Tibial nerve (tissue), 4 donors: ENCODE results near the gene ENDOU. TPM values are rescaled to one million over a fixed set of nuclear protein-coding genes. Genes with fewer than 3 reads are reported as not detected.

ENCODE experiments used
- DNase-seq, 2 donors: peaks; one replicate each; pipeline ENCODE4 v3.0.0-alpha.2; 2019; ENCODE audit warnings: low spot score in 2 of 2
- H3K27ac ChIP-seq, 4 donors: fragments of 200-600 bp; sonication (generic) in 3 of 4; one replicate each; pipeline ENCODE4 v1.5.1; 2017 to 2019; ENCODE audit warnings: mild to moderate bottlenecking in 1 of 4
- H3K27me3 ChIP-seq, 2 donors: fragments of 200-600 bp; sonication (generic) in 1 of 2; one replicate each; pipeline versions ENCODE4 v1.5.1 to v1.6.0; 2017 to 2019
- H3K36me3 ChIP-seq, 3 donors: fragments of 200-600 bp; sonication (generic); one replicate each; pipeline ENCODE4 v1.5.1; 2018 to 2019
- H3K4me1 ChIP-seq, 4 donors: fragments of 200-600 bp; sonication (generic) in 3 of 4; one replicate each; pipeline ENCODE4 v1.5.1; 2017 to 2019
- H3K4me3 ChIP-seq, 4 donors: fragments of 200-600 bp; sonication (generic) in 3 of 4; one replicate each; pipeline ENCODE4 v1.5.1; 2017 to 2019; ENCODE audit warnings: mild to moderate bottlenecking in 1 of 4, moderate library complexity in 1 of 4
- H3K9me3 ChIP-seq, 4 donors: fragments of 200-600 bp; sonication (generic) in 3 of 4; one replicate each; pipeline ENCODE4 v1.5.1; 2017 to 2019
- CTCF ChIP-seq, 5 experiments: fragments of 200-600 bp in 3 of 5; fragments of 450-650 bp in 2 of 5; sonication (generic) in 3 of 5; IDR thresholded peaks; one replicate each; pipeline ENCODE4 v1.5.1; 2016 to 2019; ENCODE audit warnings: antibody characterized with exemption in 5 of 5, mild to moderate bottlenecking in 3 of 5, moderate library complexity in 2 of 5
- EP300 ChIP-seq, 2 donors: sonication (generic); formaldehyde crosslinking; IDR thresholded peaks; one replicate each; pipeline ENCODE4 v1.6.1; 2017; ENCODE audit warnings: antibody characterized with exemption in 2 of 2, mild to moderate bottlenecking in 1 of 2
- POLR2A ChIP-seq, 2 donors: fragments of 450-650 bp; IDR thresholded peaks; one replicate each; pipeline ENCODE4 v1.6.1; 2017; ENCODE audit warnings: antibody characterized with exemption in 2 of 2, mild to moderate bottlenecking in 2 of 2, moderate library complexity in 2 of 2
- WGBS, 2 donors: methylation state at CpG; one replicate each; pipeline ENCODE4 v1.1.5; 2018; 5-methylcytosine and 5-hydroxymethylcytosine counted together
- total RNA-seq, 4 donors: library from RNA; depleted of rRNA; stranded (reverse); fragments of >200 nt; gene quantifications; one replicate each; pipeline ENCODE4 v1.1.0, GENCODE V29; 2016

Gene ENDOU
- total RNA-seq, 4 donors from 2014 or later = 0.30 to 1.2 (median 0.42) TPM; not detected in 1

GRCh38 chr12:47741340-47741703 lies 16.0 kb upstream of the ENDOU start:
- H3K27ac ChIP-seq = peak overlapping the region in 3 of 4 donors; percentile 66 to 86 (median 71)
- H3K27me3 ChIP-seq = no peaks in the 10 kb centered on the region
- no peak overlapping the region for H3K4me3 ChIP-seq
- TF ChIP-seq CTCF (IDR thresholded peaks at IDR 0.05) = no peak
- peak in 1 of 2 donors; percentile 52 for TF ChIP-seq EP300 (IDR thresholded peaks at IDR 0.05)
- H3K36me3 ChIP-seq = no peaks in the 10 kb centered on the region
- H3K9me3 ChIP-seq = no peaks in the 10 kb centered on the region
- WGBS, 2 donors = 18 to 47% methylated on average over 4 of the region's 4 CpGs
- H3K4me1 ChIP-seq = peaks cover 5 to 56% (median 38%) of the 10 kb centered on the region in 4 donors
- peak; percentile 74 to 76 for DNase-seq

GRCh38 chr12:47740606-47741339 lies 15.5 kb upstream of the ENDOU start:
- no peaks in the 10 kb centered on the region for H3K9me3 ChIP-seq
- DNase-seq = no peak
- H3K27me3 ChIP-seq = no peaks in the 10 kb centered on the region
- H3K27ac ChIP-seq = peak overlapping the region in 3 of 4 donors; percentile 66 to 86 (median 71)
- no peaks in the 10 kb centered on the region for H3K36me3 ChIP-seq
- no peak overlapping the region for H3K4me3 ChIP-seq
- no peak for TF ChIP-seq POLR2A (IDR thresholded peaks at IDR 0.05)
- no peak for TF ChIP-seq EP300 (IDR thresholded peaks at IDR 0.05)
- TF ChIP-seq CTCF (IDR thresholded peaks at IDR 0.05) = no peak
- WGBS, 2 donors = 66 to 70% methylated on average over 13 to 19 of the region's 21 CpGs
- peaks cover 10 to 62% (median 44%) of the 10 kb centered on the region in 4 donors for H3K4me1 ChIP-seq

- TF ChIP-seq POLR2A (IDR thresholded peaks at IDR 0.05) = no peak
- TF ChIP-seq CTCF (IDR thresholded peaks at IDR 0.05) = no peak
- no peak for TF ChIP-seq EP300 (IDR thresholded peaks at IDR 0.05)
- WGBS, 2 donors = 68% methylated on average over 12 of the region's 12 CpGs
These were observed 14.7 kb upstream of the ENDOU start for GRCh38 chr12:47739979-47740378.

GRCh38 chr12:47739297-47739696 lies 14.0 kb upstream of the ENDOU start:
- Histone ChIP-seq H3K27me3 (no peaks in the 10 kb centered on the region), H3K36me3 (no peaks in the 10 kb centered on the region), H3K9me3 (no peaks in the 10 kb centered on the region), H3K4me1 (peaks cover 11 to 76% (median 55%) of the 10 kb centered on the region in 4 donors), H3K27ac (peak overlapping the region in 3 of 4 donors; percentile 71 to 90 (median 86)), H3K4me3 (no peak overlapping the region)
- no peak for DNase-seq
- WGBS, 2 donors = 89 to 92% methylated on average over 3 of the region's 3 CpGs
- TF ChIP-seq EP300 (IDR thresholded peaks at IDR 0.05) (no peak), CTCF (IDR thresholded peaks at IDR 0.05) (no peak), POLR2A (IDR thresholded peaks at IDR 0.05) (no peak)

More at GRCh38 chr12:47739979-47740378, 14.7 kb upstream of the ENDOU start:
- no peak for DNase-seq
- Histone ChIP-seq H3K4me3 (no peak overlapping the region), H3K9me3 (no peaks in the 10 kb centered on the region), H3K27ac (peak overlapping the region in 3 of 4 donors; percentile 66 to 86 (median 71)), H3K4me1 (peaks cover 11 to 70% (median 51%) of the 10 kb centered on the region in 4 donors), H3K36me3 (no peaks in the 10 kb centered on the region), H3K27me3 (no peaks in the 10 kb centered on the region)

- 73 to 84% methylated on average over 12 to 17 of the region's 17 CpGs for WGBS, 2 donors
- DNase-seq = no peak
These were observed 12.8 kb upstream of the ENDOU start for GRCh38 chr12:47737936-47738594.

More at GRCh38 chr12:47737936-47738594, 12.8 kb upstream of the ENDOU start:
- Histone ChIP-seq H3K9me3 (no peaks in the 10 kb centered on the region), H3K36me3 (no peaks in the 10 kb centered on the region), H3K4me1 (peaks cover 11 to 83% (median 55%) of the 10 kb centered on the region in 4 donors), H3K27me3 (no peaks in the 10 kb centered on the region), H3K27ac (peak overlapping the region; percentile 52 to 90 (median 79)), H3K4me3 (no peak overlapping the region)
- TF ChIP-seq EP300 (IDR thresholded peaks at IDR 0.05) (no peak), CTCF (IDR thresholded peaks at IDR 0.05) (no peak), POLR2A (IDR thresholded peaks at IDR 0.05) (no peak)
